Measurements from ENCODE around the gene TRAPPC14. TPM values are rescaled to one million over a fixed set of nuclear protein-coding genes. Genes with fewer than 3 reads are reported as not detected.
A peak's percentile ranks its signal among the peaks of the same experiment; 100 is the strongest.

Gene TRAPPC14
- total and polyA plus RNA-seq, 2 of the 13 experiments (the other 11 are each of a cell fraction or from before 2014, with no cell fraction given) = 4.7 to 9.6 TPM

GRCh38 chr7:100126931-100127865 is 31.3 kb downstream of the TRAPPC14 start, which contains the start of gene MBLAC1 (continued):
- TF ChIP-seq ZSCAN5A (CRISPR knock-in tag; IDR thresholded peaks at IDR 0.05; ENCODE audit: borderline replicate concordance) (no peak), ARNT2 (CRISPR knock-in tag; IDR thresholded peaks at IDR 0.05; ENCODE audit: low read depth) (0 out of 2 replicates have a peak, but pooled peaks have one; percentile 27), ZBTB10 (CRISPR knock-in tag; IDR thresholded peaks at IDR 0.05; ENCODE audit: borderline replicate concordance) (0 out of 2 replicates have a peak, but pooled peaks have one; percentile 49), SPEN (CRISPR knock-in tag; IDR thresholded peaks at IDR 0.05; ENCODE audit: low read depth) (peak; percentile 57; the same call in 1 of the 2 replicates), ZSCAN29 (CRISPR knock-in tag; conservative IDR thresholded peaks at IDR 0.05) (no peak), RBM39 (IDR thresholded peaks at IDR 0.05; ENCODE audit: low read depth, low read length, poor library complexity, severe bottlenecking) (peak; percentile 18), ZNF34 (CRISPR knock-in tag; IDR thresholded peaks at IDR 0.05; ENCODE audit: borderline replicate concordance) (no peak), PATZ1 (CRISPR knock-in tag; IDR thresholded peaks at IDR 0.05) (peak; percentile 84), FOXK2 (IDR thresholded peaks at IDR 0.05) (peak; percentile 94), DDIT3 (CRISPR knock-in tag; IDR thresholded peaks at IDR 0.05) (no peak), ZNF574 (CRISPR knock-in tag; IDR thresholded peaks at IDR 0.05) (peak; percentile 59; the same call in 1 of the 2 replicates), ZMYM3 (CRISPR knock-in tag; IDR thresholded peaks at IDR 0.05) (no peak), MAX (IDR thresholded peaks at IDR 0.05) (peak; percentile 3; the same call in 1 of the 2 replicates), MAF1 (CRISPR knock-in tag; IDR thresholded peaks at IDR 0.05; ENCODE audit: borderline replicate concordance) (no peak), ZNF530 (CRISPR knock-in tag; IDR thresholded peaks at IDR 0.05; ENCODE audit: low read depth) (no peak), PCBP2 (optimal IDR thresholded peaks at IDR 0.05; ENCODE audit: low read depth, low read length, poor library complexity, severe bottlenecking) (no peak), ZNF207 (IDR thresholded peaks at IDR 0.05; ENCODE audit: borderline replicate concordance) (no peak), CENPT (CRISPR knock-in tag; IDR thresholded peaks at IDR 0.05; ENCODE audit: low read depth) (0 out of 2 replicates have a peak, but pooled peaks have one; percentile 62)

Data from HepG2 (cell line).